ENCODE results near the gene DGAT2. TPM values are rescaled to one million over a fixed set of nuclear protein-coding genes. Genes with fewer than 3 reads are reported as not detected.

The DGAT2 gene
- total RNA-seq, 1 donor from 2014 or later: 24.0 TPM

GRCh38 chr11:75823946-75824345 lies 55.4 kb downstream of the DGAT2 start:
- DNase-seq (ENCODE audit: low spot score): no peak

- DNase-seq (ENCODE audit: low spot score): no peak
These were observed 58.1 kb downstream of the DGAT2 start for GRCh38 chr11:75826461-75827230.

- no peak for DNase-seq (ENCODE audit: low spot score)
These were observed 59.0 kb downstream of the DGAT2 start for GRCh38 chr11:75827562-75827961.

GRCh38 chr11:75831915-75832502 lies 63.4 kb downstream of the DGAT2 start:
- DNase-seq (ENCODE audit: low spot score): no peak

GRCh38 chr11:75834728-75835127 lies 66.2 kb downstream of the DGAT2 start:
- no peak for DNase-seq (ENCODE audit: low spot score)

GRCh38 chr11:75836417-75836816 lies 67.8 kb downstream of the DGAT2 start:
- no peak for DNase-seq (ENCODE audit: low spot score)

- DNase-seq (ENCODE audit: low spot score): no peak
These were observed 71.3 kb downstream of the DGAT2 start for GRCh38 chr11:75839851-75840250.

GRCh38 chr11:75840522-75840921 lies 71.9 kb downstream of the DGAT2 start:
- DNase-seq (ENCODE audit: low spot score): no peak

- no peak for DNase-seq (ENCODE audit: low spot score)
These were observed 73.2 kb downstream of the DGAT2 start for GRCh38 chr11:75841739-75842138.

GRCh38 chr11:75845324-75845723 lies 76.7 kb downstream of the DGAT2 start:
- no peak for DNase-seq (ENCODE audit: low spot score)

- no peak for DNase-seq (ENCODE audit: low spot score)
These were observed 81.3 kb downstream of the DGAT2 start for GRCh38 chr11:75849894-75850293.

- no peak for DNase-seq (ENCODE audit: low spot score)
These were observed 82.2 kb downstream of the DGAT2 start for GRCh38 chr11:75850787-75851186.

Other genes starting within 250 kb of the DGAT2 start
- gene GDPD5, start 242.8 kb upstream of the DGAT2 start, total RNA-seq: 14.9 TPM
- gene SERPINH1, start 206.5 kb upstream of the DGAT2 start, total RNA-seq: 109 TPM
- 13.5 TPM for gene MAP6, start 99.7 kb upstream of the DGAT2 start, total RNA-seq
- gene MOGAT2, start 50.9 kb upstream of the DGAT2 start, total RNA-seq: 8.2 TPM
- gene UVRAG, start 46.4 kb downstream of the DGAT2 start, total RNA-seq: 33.6 TPM

Data from ureter (tissue), 1 donor.